ENCODE measurements around the gene TEX29.

TEX29 gene

DNA sequence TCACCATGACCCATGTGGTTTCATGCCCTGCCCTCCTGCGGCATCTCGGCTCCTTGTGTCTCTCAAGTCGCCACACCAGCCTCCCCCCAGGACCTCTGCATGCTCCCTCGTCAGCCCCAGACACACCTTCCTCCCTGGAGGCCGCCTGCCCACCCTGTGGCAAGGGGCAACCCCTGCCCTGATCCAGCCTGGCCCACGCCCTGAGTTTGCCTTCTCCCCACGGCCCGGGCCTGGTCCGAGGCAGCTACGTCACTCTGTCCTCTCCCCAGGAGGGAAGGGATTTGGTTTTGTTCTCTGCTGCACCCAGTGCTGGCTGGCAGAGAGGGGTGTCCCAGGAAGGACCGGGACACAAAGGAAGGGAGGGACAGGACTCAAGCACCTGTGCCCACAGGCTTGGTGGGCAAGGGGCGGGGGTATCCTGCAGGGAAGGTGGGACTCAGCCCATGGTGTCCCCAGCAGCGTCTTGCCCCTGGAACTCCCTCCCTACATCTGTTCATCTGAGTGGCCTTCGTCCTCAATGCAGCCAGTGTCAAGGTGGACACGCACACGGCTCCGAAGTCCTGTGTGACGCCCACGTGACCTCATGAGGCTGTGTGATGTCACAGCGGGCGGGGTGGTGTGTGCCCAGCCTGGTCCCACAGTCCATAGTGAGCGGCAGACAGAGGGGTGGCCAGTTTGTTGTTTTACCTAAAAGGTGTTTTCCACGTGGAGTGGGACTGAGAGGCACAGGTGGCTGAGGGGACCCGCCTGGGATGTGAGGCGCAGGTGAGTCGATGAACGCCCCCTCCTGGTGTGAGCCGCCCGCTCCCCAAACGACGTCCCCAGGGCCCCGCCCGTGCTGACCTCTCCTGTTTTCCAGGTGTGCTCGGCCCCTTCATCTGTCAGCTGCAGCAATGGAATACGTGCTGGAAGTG lies at the start of gene TEX29:
Gene TEX29 (plus strand): TSS at position 645 of the 914 bp plus-strand sequence. CDS start 249 bp downstream, at position 894.
- DNase-seq: no peak

DNA sequence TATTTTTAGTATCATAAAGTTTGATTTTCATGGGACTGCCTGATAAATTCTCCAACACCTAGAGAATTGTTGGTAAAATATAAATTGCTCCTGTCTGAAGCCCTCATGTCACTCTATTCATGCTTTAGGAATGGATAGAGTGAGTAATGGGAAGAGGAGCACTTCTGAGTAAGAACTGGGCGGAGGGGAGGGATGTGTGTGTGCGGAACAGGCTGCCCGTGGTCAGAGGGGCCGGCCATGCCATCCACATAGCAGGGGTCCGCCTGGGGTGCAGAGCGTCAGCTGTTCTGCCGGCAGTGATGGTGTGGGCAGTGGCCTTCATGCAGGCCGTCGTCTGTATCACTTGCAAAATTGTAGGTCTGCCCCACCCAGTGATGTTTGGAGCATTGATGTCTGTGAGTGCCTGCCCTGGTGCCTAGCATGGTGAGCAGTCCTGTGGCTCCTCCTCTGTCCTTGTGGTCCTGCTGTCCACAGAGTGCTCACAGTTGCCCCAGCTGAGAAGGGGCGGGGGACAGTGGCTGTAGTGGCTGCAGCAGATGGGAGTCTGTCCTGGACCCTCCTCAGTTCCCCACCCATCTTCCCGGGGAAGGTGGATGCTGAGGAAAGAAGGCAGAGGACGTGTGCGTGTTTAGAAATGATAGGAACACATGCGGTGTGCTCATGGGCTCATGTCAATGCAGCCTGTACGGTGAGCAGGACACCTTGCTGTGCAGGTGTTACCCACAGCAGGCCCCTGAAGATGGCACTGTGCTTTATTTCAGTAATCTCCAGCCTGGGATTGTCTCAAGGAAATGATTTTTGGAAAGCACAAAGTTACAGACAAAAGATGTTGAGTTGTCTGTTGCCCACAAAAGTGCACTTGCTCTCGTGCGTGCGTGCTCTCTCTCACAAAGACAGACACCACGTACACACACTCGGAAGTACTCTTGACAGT lies 49.4 kb upstream of the TEX29 start:
- DNase-seq: no peak

DNA sequence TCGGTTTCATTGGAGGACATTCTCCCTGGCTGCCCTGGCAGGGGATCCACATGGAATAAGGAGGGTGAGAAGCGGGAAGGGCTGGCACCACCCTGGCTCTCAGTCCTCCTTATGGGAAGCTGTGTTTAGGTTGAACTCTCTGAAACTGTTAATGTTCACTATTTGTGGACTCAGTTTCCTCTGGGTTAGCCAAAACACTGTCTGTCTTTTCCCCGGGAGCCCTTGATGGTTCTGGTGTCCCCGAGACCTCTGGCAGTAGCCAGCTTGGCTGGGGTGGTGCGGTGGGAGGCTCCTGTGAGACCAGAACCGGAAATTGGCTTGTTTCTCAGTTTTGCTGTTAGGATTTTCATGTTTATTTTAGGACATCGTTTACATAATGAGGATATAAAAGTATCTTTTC lies 48.3 kb upstream of the TEX29 start:
- no peak for DNase-seq

DNA sequence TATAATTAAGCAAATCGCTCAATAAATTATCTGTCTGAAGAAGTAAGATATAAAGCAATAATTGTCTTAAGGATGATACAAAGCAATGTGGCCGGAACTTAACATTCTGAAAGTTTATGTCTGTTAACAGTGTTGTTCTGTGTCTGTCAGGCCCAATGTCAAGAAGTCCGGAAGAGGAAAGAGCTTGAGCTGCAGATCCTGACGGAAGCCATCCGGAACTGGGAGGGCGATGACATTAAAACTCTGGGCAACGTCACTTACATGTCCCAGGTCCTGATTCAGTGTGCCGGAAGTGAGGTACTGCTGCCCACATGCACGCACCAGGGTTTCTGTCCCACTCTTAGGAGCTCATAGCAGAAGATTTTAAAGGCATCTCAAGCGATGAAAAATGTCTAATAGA lies 45.1 kb upstream of the TEX29 start:
- DNase-seq: no peak

DNA sequence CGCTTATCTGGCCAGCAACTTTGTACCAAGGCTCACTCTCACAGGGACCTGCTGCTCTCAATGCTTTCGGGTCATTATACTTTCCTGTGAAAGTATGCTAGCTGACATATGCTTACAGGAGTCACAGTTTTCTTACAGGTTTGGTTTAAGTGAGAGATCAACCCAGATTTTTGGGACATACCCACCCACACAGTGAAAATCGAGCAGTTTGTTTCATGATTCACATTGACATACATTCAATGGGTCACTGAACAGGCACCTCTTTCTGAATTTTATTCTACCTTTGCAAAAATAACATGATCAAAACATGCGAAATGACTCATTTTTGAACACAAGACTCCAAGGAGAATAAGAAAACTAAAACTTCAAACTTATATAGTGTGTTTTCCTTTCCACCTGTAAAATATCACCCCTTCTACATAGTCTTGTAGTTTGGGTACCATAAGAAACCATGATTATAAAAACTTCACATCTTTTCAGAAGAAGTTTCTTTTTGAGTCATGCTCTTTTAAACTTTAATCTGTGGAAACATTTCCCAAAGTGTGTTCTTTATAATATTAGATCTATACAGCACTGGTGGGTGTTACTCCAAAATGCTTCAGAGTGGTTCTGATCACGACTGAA lies 44.3 kb upstream of the TEX29 start:
- DNase-seq: no peak

DNA sequence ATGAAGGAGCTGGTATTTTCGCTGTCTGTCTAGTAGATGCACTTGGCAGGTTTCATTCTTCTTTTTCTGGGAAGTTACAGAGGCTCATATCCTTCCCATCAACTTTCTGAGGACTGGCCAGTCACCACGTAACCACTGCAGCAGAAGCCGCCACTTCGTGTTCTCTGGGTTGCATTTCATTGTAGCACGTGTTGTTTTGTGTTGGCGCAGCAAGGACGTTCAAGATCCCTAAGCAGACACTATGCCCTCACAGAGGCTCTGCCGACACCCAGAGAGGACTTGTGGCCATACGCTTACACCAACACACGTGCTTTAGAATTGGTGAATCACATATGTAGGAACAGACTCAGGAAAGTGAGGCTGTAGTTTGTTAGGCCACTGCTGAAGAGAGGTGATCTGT lies 42.2 kb upstream of the TEX29 start:
- DNase-seq: no peak

DNA sequence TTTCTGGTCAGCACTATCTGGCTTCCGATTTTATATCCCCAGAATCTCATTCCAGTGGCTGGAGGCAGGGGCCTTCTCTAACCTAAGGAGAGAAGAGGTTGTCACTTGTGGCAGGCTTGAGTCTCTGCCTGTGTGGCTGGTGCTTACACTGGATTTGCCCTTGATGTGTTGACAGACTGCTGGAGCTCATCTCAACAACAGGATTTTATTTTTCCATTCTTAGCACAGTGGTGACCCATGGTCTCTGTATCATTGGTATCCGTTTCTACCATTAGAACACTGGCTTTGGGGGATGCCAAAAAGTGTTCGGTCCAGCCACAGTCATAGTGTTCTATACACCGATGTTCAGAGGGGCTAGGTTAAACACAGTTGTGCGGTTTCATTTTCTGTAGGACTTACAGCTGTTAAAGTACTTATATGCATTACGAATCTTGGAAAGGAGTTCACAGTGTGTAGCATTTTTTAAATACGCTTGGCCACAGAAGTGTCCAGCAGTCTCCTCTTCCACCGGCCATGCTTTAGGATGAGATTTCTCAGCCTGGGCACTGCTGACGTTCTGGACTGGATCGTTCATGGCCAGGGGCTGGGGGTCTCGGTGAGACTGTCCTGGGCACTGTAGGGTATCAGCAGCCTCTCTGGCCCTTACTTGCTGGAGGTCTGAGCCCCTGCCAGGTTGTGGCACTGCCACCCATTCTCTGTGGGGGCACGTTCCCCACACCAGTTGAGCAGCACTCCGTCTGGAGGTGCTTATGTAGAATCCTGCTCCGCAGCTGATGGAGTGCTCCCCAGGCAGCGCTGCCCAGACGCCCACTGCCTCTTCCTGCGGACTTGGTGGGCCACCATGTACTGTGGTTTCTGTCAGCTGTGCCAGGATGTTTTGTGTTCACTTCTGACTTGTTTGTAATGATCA lies 41.4 kb upstream of the TEX29 start:
- no peak for DNase-seq

DNA sequence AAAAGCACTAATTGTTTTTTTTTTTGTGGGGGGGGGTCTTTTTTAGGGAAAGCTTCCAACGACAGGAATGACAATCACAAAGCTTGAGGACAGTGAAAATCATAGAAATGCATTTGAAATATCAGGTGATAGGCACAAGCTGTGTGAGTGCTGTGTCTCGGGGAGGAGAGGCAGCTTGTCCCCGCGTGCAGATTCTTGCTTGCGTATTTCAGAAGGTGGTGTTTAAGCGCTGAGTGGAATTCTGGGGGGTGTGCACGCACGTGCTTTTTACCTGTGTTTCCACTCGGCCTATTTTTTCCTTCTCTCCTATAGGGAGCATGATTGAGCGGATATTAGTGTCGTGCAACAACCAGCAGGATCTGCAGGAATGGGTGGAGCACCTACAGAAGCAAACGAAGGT lies 40.2 kb upstream of the TEX29 start:
- DNase-seq: no peak

DNA sequence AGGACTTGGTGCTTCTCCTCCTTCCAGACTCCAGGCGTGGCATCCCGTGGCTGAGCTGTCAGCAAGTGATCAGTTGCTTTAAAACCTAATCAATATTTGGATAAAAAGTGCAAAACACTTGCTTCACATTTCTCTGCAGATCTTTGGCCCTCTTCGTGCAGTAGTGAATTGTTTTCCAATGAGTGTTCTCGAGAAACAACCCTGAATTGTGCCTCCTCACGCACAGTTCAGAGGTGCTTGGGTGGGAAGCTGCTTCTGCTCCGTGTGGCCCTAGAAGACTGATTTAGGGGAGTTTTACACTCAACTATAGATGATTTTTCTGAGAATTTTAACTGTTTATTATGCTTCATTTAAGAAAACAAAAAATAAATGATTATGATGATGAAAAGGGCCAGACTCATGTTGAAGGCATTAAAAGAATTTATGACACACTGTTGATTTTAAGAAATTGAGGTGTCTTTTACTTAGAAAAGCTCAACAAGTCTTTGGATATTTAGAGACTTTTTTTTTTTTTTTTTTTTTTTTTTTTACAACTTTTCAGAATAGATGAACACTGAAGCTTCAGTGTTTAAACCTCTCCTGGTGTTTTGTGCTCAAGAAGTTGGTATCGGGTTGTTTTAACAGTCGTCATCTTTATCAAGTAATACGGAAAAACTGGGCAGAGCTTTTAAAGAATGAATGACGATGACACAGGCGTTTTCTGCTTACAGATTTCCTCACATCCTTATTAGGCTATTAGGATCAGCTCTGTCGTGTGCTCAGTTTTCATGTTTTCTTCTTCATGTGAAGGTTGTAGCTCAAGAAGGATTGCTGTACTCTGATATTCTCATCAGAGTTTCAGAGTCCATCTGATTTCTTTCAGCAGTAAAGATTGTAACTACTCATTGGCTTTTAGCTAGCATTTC lies 39.5 kb upstream of the TEX29 start:
- no peak for DNase-seq

DNA sequence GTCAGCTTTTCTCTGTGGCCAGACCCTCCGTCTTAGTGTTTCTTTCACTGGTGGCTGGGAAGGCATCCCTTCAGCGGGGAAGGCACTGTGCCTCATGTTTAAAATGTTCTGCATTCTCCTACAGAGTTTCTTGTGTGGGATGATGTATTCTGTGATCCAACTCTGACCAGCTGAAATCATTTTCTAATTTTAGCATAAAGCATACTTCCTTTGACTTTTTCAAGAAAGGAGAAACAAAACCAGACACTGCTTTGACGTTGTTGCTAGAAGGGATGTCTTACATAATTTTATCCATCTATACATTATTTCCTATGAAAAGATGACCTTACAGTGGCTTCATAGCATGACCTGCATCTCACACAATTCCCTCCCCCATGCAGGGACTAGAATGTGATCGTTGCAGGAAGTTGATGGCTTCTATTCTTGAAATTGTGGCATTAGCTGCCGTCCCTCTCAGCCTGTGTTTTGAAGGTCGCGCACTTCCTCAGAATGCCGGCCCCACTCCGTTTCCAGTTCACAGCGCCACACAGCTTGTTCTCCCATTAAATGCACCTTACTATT lies 38.6 kb upstream of the TEX29 start:
- DNase-seq: no peak

DNA sequence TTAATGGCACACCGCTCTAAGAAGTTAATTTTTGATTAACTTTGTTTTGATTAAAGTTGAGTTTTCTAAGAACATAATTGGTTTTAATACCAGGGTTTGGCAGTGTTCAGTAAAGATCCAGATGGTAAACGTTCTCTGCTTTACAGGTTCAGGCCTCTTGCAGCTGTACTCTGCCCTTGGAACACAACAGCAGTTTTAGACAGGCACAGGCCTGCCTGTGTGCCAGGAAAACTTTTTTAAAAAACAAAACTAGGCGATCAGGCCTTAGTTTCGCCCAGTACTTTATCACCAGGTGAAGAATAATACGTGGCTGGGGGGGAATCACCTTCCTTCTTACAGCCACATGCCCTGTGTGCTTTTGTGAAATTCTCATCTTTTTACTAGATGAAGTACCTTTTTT lies 38.0 kb upstream of the TEX29 start:
- DNase-seq: no peak

DNA sequence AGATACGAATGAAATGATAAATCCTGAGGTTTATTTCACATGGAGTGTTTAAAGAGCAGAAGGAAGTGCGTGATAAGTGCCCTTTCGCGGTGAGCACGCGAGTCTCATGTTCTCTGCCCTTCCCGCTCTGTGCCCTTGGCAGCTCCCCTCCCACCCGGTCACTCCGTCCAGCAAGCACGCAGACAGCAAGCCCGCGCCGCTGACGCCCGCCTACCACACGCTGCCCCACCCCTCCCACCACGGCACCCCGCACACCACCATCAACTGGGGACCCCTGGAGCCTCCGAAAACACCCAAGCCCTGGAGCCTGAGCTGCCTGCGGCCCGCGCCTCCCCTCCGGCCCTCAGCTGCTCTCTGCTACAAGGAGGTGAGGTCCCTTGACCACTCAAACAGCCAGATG lies 37.4 kb upstream of the TEX29 start:
- no peak for DNase-seq

DNA sequence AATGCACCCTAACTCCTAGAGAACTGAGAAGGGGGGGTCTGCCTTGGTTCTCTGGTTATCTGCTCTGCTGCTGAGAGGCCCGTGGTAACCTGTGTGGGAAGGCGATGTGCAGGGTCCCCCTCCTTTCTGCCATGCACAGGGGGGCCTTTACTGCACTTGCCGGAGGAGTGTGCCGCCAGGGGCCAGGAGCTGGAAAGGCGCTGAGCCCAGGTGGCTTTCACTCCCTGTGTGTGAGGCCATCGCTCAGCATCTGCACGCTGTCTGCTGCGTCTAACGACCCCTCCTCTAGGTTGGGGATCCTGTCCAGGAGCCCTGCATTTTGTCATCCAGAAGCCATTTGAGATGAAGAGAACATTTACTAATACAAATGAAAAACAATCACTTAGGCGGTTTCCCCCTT lies 37.0 kb upstream of the TEX29 start:
- DNase-seq: no peak

DNA sequence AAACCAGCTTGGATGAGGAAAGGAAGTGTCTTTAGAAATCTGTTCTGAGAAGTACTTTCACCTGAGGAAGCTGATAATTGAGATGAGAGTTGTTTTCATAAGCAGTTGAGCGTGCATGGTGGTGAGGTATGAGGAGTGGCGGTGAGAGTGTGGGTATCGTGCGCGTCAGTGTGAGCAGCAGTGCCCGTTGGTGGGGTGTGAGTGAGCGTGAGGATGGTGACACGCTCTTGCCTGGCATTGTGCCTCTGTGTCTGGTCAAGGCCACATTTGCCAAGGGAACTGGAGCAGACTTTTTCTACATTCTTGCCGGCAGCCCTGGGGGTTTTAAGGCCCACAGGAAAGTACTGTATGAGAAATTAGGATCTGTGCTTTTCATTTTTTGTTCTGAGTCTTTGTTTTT lies 36.5 kb upstream of the TEX29 start:
- no peak for DNase-seq

DNA sequence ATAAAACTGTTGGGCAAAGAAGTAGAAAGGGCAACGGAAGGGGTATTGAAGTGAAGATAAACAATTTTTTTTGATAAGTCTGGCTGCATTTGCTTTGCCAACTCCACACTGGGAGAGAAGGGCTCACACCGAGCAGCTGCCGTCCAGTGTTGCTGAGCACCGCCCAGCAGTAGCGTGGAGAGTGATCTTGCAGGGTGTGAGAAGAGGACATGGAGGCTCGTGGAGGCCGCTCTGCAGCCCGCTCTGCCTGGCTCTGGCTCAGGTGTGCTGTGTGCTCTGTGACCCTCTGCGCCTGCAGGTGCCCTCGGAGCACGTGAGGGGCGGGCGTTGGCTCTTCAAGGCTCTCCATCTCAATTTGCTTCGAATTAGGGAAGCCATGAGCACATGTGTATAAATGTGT lies 35.9 kb upstream of the TEX29 start:
- DNase-seq: no peak

DNA sequence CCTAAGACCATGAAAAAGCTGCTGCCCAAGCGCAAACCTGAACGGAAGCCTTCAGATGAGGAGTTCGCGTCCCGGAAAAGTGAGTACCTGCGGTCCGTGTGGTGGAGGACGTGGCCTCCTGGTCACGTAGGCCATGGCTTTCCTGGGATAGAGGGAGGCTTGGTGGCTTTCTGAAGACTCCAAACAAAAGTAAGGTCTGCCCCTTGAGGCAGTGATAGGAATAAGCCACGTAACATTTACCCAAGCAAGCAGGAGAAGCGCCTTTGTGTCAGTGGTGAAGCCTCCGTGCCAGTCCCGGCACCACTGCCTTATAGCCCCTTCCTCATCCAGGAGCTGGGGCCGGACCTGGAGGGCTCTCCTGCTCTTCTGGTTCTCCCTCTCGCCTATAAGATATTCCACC lies 34.3 kb upstream of the TEX29 start:
- DNase-seq: no peak

DNA sequence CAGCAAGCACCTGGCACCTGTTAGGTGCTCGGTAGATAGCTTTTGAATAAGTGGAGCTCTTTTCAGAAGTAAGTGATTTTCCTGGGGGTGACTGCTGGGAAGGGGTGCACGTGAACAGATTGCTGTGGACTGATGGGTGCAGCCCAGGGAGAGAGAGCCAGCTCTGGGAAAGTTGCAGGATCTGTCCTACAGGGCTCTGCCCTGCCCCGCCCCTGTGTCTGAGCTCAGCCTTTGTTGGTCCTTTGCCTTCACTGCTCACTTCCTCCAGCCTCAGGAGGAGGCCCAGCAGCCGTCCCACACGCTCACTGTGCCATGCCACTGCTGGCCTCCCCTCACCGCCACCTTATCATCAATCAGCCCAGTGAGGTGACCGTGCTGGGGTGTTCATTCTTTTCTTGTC lies 33.7 kb upstream of the TEX29 start:
- DNase-seq: no peak

DNA sequence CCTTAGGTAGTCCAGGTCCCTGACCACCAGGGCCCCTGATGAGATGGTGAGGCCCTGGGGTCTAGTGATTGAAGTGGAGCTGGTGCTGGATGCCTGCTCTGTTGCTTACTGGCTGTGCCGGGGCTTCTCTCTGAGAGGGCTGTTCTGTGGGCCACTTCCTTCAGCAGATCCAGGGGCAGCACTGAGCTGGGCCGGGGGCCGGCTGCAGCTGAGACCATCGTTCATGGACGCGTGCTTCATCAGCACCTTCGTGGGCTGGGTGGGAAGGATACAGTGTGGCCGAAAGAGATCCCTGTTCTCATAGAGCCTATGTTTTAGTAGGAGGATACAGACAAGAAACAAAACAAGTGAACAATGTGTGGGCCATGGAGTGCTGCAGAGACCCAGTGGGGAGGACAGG lies 33.2 kb upstream of the TEX29 start:
- no peak for DNase-seq

DNA sequence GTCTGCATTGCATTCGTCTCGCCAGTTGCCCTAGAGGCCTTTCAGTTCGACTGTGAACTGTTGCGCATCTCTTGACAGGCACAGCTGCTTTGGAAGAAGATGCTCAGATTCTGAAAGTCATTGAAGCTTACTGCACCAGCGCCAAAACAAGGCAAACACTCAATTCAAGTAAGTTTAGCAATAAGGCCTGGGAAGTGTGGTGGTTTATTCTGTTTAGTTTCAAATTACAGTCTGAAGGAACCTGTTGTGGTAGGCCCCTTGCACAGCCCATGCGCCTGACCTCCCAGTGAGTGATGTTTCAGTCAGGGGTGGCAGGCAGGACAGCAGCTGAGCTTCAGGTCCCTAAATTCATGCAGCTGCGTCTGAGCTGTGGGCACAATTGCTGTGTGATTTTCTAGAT lies 32.2 kb upstream of the TEX29 start:
- no peak for DNase-seq

DNA sequence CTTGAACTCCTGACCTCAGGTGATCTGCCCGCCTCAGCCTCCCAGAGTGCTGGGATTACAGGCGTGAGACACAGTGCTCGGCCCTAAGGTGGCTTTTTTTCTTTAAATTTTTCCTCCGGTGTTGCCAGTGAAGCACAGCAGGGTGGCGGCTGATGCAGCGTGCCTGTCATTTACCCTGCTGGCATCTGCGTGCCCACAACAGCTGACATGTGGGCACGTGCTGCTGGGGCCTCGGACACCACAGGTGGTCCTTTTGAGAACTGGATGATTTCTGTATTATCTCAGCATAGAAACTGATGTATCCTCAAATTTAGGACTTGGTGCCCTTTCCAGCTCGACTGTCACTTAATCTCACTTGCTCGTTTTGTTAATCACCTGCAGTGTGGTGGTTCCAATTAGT lies 31.2 kb upstream of the TEX29 start:
- DNase-seq: no peak

DNA sequence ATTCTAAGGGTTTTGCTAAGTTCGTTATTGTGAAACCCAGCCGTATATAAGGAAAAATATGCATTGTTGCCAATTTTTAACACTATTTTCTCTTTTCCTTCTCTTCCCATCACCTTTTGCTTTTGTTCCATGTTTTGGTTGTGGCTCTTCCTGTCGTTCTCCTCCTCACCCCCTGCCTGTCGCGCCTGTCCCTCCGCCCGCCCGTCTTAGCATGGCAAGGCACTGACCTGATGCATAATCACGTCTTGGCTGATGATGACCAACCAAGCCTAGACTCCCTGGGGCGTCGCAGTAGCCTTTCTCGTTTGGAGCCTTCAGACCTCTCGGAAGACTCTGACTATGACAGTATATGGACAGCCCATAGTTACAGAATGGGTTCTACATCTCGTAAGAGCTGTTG lies 28.5 kb upstream of the TEX29 start:
- DNase-seq: no peak

Measured in CD4-positive, alpha-beta T cell treated with Interleukin-1 beta for 1 hour (primary cell).